ENCODE results near the gene SPNS1.
"Not testable (repeated sequence)": the region's sequence is repeated elsewhere in the genome, so short reads cannot be mapped to it uniquely, and the experiment has no call there.

- TF ChIP-seq CTCF, POLR2A, POLR2AphosphoS5 (IDR thresholded peaks at IDR 0.05): not testable (repeated sequence)
These were observed 34.8 kb upstream of the SPNS1 start for GRCh38 chr16:28939825-28940224.
